NCI-H345 treated with DMSO at 0.1 percent for 48 hours (cell line): ENCODE data around the gene KLHDC3.

Experiments used
- DNase-seq: peaks from one replicate; lab custom pipeline; 2025; ENCODE audit not compliant: unreplicated experiment; lab: John Stamatoyannopoulos, UW

The KLHDC3 gene, protein sequence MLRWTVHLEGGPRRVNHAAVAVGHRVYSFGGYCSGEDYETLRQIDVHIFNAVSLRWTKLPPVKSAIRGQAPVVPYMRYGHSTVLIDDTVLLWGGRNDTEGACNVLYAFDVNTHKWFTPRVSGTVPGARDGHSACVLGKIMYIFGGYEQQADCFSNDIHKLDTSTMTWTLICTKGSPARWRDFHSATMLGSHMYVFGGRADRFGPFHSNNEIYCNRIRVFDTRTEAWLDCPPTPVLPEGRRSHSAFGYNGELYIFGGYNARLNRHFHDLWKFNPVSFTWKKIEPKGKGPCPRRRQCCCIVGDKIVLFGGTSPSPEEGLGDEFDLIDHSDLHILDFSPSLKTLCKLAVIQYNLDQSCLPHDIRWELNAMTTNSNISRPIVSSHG

GRCh38 chr6:43013843-43014433 is at the start of gene KLHDC3, which contains the start of gene MEA1:
TSS of gene KLHDC3 (plus strand) at chr6:43014249. CDS start at chr6:43017193, 2,944 bp downstream.
TSS of gene MEA1 (minus strand) at chr6:43013946. CDS start at chr6:43013813, 133 bp downstream.
- peak; percentile 99 for DNase-seq

GRCh38 chr6:42966571-42966970 is 47.5 kb upstream of the KLHDC3 start:
- DNase-seq, result no peak

DNA sequence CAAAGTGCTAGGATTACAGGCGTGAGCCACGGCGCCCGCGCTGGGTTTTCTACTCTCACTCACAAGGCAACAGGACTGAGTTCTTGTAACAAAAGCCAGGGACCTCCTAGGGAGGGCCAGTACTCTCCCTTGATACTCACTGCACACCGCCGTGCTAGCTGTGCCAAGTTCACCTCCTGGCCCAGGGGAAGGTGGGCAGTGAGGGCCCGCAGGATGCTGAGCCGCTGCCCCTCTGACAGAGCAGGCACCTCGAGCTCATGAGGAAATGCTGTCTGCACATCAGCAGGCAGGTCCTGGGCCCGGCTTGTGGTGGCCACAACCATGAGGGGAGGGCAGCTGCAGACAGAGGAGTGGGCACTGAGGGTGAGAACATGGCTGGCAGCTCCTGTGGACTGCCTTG is 46.8 kb upstream of the KLHDC3 start:
- DNase-seq, result no peak

GRCh38 chr6:42968126-42968701 is 45.8 kb upstream of the KLHDC3 start:
- DNase-seq, result no peak

DNA sequence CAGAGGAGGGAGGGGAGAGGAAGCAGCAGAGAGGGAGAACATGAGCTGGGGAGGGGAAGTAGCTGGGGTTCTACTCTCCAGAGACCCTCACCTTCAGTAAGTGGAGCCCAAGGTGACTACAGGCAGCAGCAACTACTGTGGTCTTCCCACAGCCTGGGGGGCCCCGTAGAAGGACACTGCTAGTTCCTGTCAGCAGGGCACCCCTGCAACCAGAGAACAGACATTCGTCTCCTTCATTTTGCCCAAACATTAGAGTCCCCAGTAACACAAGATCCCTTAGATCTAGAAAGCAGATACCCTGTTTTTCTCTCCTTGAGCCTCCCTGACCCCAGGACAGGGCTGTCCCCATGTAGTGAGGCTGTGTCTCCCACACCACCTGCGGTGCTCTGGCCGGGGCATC is 45.3 kb upstream of the KLHDC3 start:
- DNase-seq, result no peak

DNA sequence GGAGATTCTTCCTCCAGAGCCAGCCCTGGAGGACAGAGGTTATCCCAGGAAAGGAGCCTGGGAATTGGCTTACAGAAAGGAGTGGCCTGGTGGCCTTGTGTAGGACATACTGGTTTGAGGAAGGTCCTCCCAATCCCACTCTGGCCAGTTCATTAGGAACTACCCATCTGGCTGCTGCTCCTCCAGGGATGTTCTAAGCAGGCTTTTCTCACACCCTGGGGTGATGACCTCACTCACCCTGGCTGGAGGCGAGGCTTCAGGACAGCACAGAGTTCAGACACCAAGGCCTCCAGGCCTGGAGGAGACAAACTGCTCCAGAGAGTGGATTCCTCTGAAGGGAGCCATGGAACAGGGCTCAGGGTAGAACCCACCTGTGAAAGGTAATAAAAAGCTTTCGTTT is 44.6 kb upstream of the KLHDC3 start:
- no peak for DNase-seq

GRCh38 chr6:42969934-42970333 is 44.1 kb upstream of the KLHDC3 start:
- DNase-seq, result no peak

GRCh38 chr6:42970871-42971612 is 43.0 kb upstream of the KLHDC3 start:
- no peak for DNase-seq

GRCh38 chr6:42971746-42972327 is 42.2 kb upstream of the KLHDC3 start:
- DNase-seq, result no peak

DNA sequence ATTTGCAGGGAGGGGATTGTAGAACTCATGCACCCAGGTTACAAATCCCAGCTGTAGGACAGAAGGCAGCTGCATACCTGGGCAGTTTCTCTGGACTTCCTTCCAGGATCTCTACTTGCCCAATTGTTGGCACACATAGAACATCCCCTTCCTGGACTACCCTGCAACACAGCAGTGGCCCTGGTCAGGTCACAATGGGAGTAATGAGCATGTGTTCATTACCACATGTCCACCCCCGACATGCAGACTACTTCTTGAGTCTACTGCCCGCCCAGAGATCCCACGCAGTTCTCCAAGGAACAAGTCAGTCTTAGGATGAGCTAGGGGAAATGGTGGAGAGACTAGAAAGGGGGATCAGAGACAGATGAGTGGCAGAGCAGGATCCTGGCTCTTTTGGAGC is 40.1 kb upstream of the KLHDC3 start:
- DNase-seq, result no peak

DNA sequence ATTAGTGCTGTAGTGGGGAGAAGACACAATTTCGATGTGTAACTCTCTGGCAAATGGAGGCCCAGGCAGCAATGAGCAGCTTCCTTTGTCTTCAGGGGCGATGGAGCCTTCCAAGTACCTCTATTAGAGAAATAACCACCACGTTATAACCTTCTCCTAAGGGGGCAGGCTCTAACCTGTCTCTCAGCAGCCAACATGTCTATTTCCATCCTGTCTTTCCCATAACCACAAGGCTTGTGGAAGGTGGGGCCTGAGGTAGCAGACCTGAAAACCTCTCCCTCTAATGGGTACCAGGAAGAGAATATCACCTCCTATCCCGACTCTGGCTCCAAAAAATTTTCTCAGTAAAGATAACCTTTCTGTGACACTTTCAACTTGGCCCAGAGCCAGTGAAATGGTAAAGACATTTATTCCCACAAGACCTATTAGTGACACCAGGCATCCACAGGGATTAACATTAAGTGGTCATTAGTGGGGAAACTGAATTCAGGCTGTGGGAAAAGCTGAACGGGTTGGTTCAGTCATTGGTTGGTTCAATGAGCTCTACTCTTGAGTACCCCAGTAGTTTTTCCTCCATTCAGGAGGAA is 39.0 kb upstream of the KLHDC3 start:
- DNase-seq, result no peak

- DNase-seq, result no peak
Measured at GRCh38 chr6:42978487-42978838, 35.6 kb upstream of the KLHDC3 start.

DNA sequence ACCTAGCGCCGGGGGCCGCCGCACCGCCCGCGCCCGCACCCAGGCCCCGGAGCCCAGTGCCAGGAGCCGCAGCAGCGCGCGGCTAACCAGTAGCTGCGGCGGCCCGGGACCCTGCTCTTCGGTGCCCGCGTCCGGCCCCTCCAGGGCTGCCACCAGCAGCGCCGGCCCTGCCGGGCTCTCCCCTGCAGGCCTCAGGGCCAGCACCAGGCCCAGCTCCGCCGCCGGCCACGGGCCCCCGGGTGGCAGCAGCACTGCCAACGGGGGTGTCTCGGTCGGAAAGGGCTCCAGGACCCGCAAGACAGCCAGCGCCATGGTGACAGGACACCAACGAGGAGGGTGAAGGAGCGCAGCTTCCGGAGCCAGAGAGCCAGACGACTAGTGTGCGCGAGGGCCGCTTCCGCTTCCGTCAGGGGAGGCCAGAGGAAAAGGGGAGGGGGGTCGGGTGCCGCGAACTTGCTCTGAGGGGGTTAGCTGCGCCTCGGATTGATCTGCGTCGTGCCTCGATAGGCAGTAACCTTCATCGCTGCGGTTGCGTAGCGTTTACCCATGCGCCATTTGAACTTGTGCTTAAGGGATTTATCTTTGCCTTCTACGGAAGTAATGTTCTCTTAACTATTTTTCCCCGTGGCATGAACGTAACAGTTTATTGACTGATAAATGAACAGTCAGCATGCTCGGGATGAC is 35.1 kb upstream of the KLHDC3 start, which contains the start of gene PEX6:
Gene PEX6 (minus strand): TSS at position 343 of the 684 bp plus-strand sequence. CDS start 31 bp downstream, at position 312.
- DNase-seq, result peak; percentile 74

GRCh38 chr6:42979523-42980177 is 34.4 kb upstream of the KLHDC3 start:
- DNase-seq, result no peak

GRCh38 chr6:42981836-42982235 is 32.2 kb upstream of the KLHDC3 start:
- no peak for DNase-seq

DNA sequence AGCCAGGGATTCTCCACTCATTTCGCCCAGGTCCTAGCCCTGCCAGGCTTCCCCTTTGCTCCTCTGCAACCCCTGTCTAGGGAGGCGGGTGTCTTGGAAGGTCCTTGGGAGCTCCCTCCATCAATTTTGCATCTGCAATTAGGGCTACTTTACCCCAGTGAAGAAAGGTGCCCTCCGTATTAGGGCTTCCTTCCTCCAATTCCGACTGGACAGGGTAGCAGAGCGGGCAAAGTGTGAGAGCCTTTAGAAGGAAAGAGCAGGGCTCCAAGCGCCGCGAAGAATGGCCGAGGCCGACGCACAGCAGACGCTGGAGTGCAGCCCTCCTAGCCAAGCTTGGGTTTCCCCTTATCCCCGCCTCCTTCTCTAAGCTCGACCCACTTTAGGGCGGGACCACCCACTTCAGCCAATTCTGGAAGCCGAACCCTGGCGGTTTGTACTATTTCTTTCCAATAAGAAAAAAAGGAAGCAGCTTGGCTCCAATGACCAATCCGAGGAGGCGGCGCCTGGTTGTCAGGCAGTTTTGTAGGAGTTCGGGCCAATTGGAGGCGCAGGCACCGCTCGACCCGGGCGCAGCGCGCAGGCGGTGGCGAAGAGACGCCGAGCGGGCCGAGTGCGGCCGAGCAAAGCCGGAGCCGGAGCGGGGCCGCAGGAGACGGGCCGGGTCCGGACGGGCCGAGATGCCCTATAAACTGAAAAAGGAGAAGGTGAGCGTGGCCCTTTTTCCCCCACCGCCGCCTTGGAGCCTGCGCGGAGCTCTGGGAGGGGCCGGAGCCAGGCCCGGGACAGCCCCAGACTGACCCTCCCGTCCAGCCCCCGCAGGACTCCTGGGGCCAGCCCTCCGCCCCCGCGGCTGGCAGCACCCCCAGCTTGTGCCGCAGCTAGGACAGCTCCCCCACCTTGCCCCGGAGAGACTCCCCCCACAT is 29.8 kb upstream of the KLHDC3 start, which contains the start of gene PPP2R5D:
Gene PPP2R5D (plus strand): TSS at position 570 of the 923 bp plus-strand sequence. CDS start 108 bp downstream, at position 678.
- DNase-seq, result peak; percentile 99

DNA sequence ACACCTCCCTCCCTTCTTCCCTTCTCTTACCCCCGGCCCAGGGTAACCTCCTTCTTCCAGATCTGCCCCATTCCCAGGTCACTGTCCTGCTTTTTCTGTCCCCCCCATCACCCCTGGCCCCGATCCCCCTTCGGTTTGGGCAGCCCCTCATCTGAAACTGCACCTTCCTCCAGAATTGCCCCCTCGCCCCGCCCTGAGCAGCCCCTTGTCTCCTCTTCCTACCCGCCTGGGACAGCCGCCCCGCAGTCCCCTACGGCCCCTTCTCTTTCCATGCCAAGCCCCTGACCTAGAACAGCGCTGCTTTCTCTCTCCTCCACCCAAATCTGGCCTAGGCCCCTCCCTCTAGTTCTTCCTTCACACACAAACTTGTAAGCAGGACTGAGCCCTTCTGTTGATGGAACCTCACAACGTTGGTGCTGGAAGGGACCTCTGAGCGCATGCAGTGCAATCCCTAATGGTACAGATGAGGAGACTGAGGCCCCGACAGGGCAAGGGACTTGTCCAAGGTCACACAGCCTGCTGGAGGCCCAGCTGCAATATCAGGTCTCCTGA is 29.0 kb upstream of the KLHDC3 start:
- no peak for DNase-seq
